C4-2B (cell line): ENCODE measurements around the gene BID.

Experiments
- ZFX ChIP-seq: fragments of 450-650 bp; IDR thresholded peaks from 2 replicates; pipeline ENCODE4 v1.6.1; 2017
- TF ChIP-seq, protein P1 (sequence below): fragments of 450-650 bp; conservative IDR thresholded peaks from 2 replicates; pipeline ENCODE4 v1.5.1; 2017; ENCODE audit warnings: mild to moderate bottlenecking

DNA sequence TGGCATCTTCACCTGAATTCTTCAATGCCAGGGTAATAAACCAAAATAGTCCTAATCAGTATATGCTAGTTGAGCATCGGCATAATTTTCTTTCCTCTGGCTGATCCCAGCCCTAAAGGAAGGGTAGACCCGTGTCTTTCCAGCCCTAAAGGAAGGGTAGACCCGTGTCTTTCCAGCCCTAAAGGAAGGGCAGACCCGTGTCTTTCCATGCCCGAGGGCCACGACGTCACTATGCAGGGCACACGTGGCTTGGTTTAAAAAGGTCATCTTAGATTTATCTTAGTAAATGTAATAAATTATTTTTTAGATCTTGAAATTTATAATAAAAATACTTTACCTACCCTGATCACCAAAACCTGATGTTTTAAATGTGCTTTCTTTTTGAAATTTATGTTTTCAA is 45.5 kb downstream of the BID start:
- TF ChIP-seq, protein P1, sequence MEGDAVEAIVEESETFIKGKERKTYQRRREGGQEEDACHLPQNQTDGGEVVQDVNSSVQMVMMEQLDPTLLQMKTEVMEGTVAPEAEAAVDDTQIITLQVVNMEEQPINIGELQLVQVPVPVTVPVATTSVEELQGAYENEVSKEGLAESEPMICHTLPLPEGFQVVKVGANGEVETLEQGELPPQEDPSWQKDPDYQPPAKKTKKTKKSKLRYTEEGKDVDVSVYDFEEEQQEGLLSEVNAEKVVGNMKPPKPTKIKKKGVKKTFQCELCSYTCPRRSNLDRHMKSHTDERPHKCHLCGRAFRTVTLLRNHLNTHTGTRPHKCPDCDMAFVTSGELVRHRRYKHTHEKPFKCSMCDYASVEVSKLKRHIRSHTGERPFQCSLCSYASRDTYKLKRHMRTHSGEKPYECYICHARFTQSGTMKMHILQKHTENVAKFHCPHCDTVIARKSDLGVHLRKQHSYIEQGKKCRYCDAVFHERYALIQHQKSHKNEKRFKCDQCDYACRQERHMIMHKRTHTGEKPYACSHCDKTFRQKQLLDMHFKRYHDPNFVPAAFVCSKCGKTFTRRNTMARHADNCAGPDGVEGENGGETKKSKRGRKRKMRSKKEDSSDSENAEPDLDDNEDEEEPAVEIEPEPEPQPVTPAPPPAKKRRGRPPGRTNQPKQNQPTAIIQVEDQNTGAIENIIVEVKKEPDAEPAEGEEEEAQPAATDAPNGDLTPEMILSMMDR: no peak
- no peak for TF ChIP-seq ZFX
